HG03103 (cell line): ENCODE results near the gene OR6N2.

Experiments
- ATAC-seq: cut with Tn5 transposase; IDR thresholded peaks from one replicate; pipeline ENCODE4 v1.9.1; 2021; ENCODE audit warnings: low read depth; ENCODE audit not compliant: unreplicated experiment

Gene OR6N2

DNA sequence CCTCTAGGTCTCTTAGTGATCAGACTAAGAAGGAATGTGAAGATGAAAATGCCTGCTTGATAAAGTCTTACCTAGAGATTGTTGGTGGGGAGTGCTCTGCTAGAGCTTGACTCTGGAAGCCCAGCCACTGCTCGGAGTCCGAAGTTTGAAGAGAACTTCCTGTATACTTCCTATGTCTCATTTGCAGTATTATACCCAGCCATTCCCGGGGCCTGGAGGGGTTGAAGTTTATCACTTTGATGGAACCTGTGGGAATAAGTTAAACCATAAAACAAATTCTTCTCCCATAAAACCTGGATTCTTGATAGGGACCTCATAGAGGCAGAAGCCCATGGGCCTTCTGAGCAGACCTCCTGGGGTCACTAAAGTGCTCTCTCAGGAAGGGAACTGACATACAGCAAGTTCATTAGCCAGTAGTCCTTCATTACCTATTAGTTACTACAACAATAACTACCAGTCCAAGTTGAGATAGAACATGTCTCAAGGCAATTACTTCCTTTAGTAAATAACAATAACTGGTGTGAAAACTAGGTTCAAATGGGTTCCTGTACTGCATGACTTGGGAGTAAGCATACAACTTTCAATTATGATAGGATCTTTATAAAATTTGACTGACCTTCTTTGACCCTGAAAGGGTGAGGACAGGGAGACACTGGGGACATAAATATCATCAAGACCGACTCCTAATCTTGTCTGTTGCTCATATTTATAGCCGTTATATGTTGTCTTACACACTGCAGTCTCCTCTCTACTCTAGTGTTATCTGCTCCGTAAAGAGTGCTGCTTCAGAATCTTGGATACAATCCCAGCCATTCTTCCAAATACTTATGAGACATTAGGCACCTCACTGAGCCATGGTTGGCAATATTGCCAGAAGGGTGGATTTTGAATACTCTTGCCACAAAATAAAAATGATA is 8.8 kb downstream of the OR6N2 start, which contains the start of gene OR6N1:
Gene OR6N1 (minus strand): TSS at position 246 of the 917 bp plus-strand sequence. CDS start 5,513 bp downstream, outside the sequence.
- no peak for ATAC-seq

DNA sequence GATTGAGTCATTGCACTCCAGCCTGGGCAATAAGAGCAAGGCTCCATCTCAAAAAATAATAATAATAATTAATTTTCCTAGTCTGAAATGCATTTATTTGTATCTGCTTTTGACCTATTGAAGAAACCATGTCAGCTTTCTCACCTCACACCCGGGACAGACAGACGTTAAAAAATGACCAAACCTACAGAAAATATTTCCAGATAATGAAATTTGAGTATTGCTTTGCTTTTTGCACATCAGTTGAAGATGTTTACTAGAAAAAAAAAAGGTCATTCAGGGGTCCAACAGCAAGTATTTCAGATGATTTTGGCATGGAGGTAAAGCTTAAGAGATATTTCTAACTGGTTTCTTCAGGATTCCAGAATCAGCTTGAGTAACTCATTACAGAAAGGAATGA is 26.6 kb downstream of the OR6N2 start, which contains the start of gene OR6K6:
Gene OR6K6 (plus strand): TSS at position 301 of the 400 bp plus-strand sequence. CDS start 168 bp downstream, outside the sequence.
- no peak for ATAC-seq

- no peak for ATAC-seq
These were observed 28.8 kb downstream of the OR6N2 start for GRCh38 chr1:158752155-158752712.

DNA sequence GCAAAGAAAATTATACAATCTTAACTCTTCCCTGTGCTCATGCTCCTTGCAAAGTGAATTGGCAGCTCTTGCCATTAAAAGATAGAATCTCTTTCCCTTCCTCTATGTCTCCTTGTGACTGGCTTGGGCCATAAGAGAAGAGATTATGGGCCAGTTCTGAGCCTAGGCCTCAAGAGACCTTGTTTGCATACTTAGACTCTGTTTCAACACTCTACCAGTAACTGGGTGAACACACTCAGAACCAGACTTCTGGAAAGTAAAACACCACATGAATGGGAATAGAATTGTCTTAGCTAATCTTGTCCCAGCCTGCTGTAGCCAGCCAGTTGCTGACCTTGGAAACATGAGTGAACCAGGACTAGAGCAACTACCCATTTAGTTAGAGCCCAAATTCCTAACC is 45.2 kb downstream of the OR6N2 start:
- ATAC-seq: no peak

DNA sequence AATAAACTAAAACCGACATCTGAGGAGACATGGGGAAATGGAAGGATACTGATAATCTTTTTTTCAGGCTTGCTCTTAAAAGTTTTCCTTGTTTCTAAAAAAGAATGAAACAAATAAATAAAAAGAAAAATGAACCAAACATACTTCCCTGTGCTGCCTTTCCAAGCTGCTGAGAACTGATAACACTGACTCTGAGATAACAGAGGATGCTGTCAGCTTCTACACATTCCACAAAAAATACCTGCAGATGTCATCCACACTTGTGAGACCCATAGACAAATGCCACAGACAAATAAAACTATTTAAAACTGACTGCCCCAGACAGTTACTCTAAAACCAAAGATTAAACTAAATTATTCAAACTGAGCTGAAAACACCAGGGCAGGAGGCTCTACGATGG is 48.5 kb downstream of the OR6N2 start:
- ATAC-seq: no peak

DNA sequence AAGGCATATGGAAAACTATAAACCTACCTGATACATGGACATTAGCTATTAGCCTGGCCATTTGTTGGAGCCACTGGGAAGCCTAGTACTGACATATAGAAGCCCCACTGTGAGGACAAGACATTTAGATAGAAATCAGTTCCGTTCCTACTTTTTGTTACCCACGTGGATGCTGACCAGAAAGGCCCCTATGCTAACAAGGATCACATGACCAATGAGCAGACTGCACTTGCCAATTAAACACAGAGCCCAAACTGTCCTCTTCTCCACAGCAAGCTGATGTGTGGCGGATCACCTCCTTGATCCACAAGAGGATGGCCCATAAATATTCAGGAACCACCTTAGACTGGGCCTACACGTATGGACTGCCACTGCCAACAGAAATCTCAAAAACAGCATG is 49.3 kb downstream of the OR6N2 start:
- ATAC-seq: no peak

DNA sequence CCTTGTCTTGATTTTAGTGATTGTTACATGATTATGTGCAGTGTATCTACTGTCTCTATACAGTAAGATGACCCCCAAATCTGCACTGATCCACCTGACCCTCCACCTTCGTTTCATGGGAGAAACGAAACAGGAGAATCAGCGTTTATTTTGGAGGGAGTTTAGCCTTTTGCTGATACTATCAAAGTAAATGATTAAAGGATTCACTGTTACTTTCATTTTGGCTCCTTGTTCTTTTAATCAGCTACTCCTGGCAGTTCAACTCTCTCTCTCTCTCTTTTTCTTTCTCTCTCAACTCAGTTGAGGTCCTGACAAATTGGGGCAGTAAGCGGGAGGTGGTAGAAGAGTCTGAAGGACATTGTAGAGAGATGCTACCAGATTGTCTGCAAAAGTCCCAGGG is 50.6 kb downstream of the OR6N2 start:
- ATAC-seq: no peak

GRCh38 chr1:158728510-158729225 is 52.3 kb downstream of the OR6N2 start:
- no peak for ATAC-seq

DNA sequence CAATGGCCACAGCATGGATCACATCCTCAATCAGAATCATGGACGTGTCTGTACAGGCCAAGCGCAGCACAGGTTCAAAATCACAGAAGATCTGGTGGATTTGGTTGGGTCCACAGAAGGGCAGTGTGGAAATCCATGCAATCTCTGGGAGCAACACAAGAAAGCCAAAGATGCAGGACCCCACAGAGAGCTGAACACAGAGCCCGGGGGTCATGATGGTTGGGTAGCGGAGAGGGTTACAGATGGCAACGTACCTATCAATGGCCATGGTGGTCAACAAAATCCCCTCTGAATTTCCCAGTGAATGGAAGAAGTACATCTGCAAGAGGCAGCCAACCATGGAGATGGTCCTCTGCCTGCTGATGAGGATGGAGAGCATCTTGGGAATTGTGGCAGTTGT is 56.6 kb downstream of the OR6N2 start:
- no peak for ATAC-seq
